Vein endothelial cell (primary cell): ENCODE measurements around the gene TSEN15. TPM values are rescaled to one million over a fixed set of nuclear protein-coding genes. Genes with fewer than 3 reads are reported as not detected.

Experiments used
- total RNA-seq: library from RNA; depleted of rRNA; stranded (reverse); fragments of >200 nt; gene quantifications from 2 replicates; pipeline ENCODE4 v1.2.3, GENCODE V29; 2012

Gene TSEN15
- 23.2 and 36.9 TPM in 2 replicates for total RNA-seq

GRCh38 chr1:184051485-184052193 is at the start of gene TSEN15:
TSS of gene TSEN15 (plus strand) at chr1:184051730. CDS start at chr1:184051756, 26 bp downstream.

Other genes with a start within 250 kb of the TSEN15 start
- 30.5 and 34.6 TPM in 2 replicates for gene RGL1, start 246.6 kb upstream of the TSEN15 start, total RNA-seq
- gene COLGALT2, start 14.0 kb upstream of the TSEN15 start, total RNA-seq: under 0.01 and 0.10 TPM in 2 replicates